Activated naive CD4-positive, alpha-beta T cell treated with anti-CD3 and anti-CD28 coated beads for 36 hours (primary cell): ENCODE results near the gene ERAP2. TPM values are rescaled to one million over a fixed set of nuclear protein-coding genes. Genes with fewer than 3 reads are reported as not detected.

Experiments
- total RNA-seq, 2 experiments: library from RNA; stranded (reverse); gene quantifications; one replicate each; pipeline ENCODE4 v1.2.3, GENCODE V29; 2021

Gene ERAP2
- total RNA-seq, 2 experiments from 2014 or later, result 108 to 111 TPM

Other genes with a start within 250 kb of the ERAP2 start
- 100 to 1,000 TPM; 118 to 122 TPM for gene CAST, start 214.1 kb upstream of the ERAP2 start, total RNA-seq
- gene ERAP1, start 68.6 kb upstream of the ERAP2 start, total RNA-seq, result 100 to 1,000 TPM; 119 to 126 TPM
- gene LNPEP, start 59.6 kb downstream of the ERAP2 start, total RNA-seq, result 10 to 100 TPM; 76.1 to 77.7 TPM